ENCODE measurements around the gene MRPL58.

DNA sequence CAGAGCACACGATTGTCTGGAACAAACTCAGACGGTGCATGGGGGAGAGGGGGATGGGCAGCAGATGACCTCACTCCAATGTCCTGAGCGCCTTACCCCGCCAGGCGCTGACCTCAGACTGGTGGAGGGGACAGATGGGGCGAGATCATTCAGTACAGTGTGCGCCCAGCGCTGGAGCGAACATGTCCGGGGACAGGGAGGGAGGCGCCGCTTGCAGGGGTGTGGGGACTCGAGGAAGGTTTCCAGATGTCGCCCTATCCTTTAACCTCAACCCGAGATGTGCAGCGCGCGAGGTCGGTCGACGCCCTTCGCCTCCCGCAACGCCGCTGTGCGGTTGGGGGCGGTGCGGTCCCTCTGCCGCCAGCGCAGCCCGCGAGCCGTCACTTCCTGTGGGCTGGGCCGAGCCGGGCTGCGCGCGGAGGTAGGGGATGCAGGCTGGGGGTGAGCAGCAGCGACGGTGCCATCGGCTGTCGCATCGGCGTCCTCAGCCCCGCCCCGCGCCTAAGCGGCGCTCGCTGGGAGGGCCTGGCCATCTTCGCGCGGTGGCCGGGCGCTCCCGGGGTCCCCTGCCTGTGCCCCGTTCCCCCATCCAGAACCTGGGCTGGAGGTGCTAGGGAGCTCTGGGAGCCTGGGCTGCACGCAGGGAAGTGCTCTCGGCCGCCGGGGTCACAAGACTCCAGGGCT lies 30.3 kb upstream of the MRPL58 start:
- TF ChIP-seq, protein P1, sequence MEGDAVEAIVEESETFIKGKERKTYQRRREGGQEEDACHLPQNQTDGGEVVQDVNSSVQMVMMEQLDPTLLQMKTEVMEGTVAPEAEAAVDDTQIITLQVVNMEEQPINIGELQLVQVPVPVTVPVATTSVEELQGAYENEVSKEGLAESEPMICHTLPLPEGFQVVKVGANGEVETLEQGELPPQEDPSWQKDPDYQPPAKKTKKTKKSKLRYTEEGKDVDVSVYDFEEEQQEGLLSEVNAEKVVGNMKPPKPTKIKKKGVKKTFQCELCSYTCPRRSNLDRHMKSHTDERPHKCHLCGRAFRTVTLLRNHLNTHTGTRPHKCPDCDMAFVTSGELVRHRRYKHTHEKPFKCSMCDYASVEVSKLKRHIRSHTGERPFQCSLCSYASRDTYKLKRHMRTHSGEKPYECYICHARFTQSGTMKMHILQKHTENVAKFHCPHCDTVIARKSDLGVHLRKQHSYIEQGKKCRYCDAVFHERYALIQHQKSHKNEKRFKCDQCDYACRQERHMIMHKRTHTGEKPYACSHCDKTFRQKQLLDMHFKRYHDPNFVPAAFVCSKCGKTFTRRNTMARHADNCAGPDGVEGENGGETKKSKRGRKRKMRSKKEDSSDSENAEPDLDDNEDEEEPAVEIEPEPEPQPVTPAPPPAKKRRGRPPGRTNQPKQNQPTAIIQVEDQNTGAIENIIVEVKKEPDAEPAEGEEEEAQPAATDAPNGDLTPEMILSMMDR (IDR thresholded peaks at IDR 0.05; ENCODE audit: insufficient read depth, low read depth, low read length), result no peak
- TF ChIP-seq EZH2 (IDR thresholded peaks at IDR 0.05; ENCODE audit: insufficient read depth, low read length), result no peak

Measured in astrocyte (in vitro differentiated cells and primary cell).